Measurements from ENCODE around the gene UGT2B7.

GRCh38 chr4:69073375-69073774 is 22.9 kb upstream of the UGT2B7 start:
- TF ChIP-seq CTCF (conservative IDR thresholded peaks at IDR 0.05; ENCODE audit: low read length) = no peak
- no peak for TF ChIP-seq EZH2phosphoT487 (IDR thresholded peaks at IDR 0.05; ENCODE audit: borderline replicate concordance, low read depth, low read length)

Data from OCI-LY7 (cell line).